HEK293 (cell line): ENCODE results near the gene CRYBA2.

Experiments used
- CTCF ChIA-PET: fragments of 350-600 bp; formaldehyde crosslinking; extraction: SDS; loops from one replicate; lab custom pipeline; 2021; ENCODE audit warnings: antibody characterized with exemption; lab: Yijun Ruan, JAX
- POLR2A ChIA-PET: fragments of 300-600 bp; formaldehyde crosslinking; extraction: SDS; loops from one replicate; lab custom pipeline; 2020; ENCODE audit warnings: antibody characterized with exemption, inconsistent platforms; lab: Yijun Ruan, JAX
- H3K27ac ChIP-seq: fragments of 200-500 bp; sonication (Bioruptor generic); 2 replicates; pipeline ENCODE4 v1.5.1; 2014; ENCODE audit warnings: low read depth, low read length, control low read depth, inconsistent platforms; ENCODE audit errors: extremely low read depth
- H3K36me3 ChIP-seq, 2 experiments: fragments of 200-500 bp in 1 of 2; sonication (Bioruptor generic) in 1 of 2; 1 replicate in 1 of 2; 2 replicates in 1 of 2; pipeline ENCODE4 v1.5.1; 2014 to 2017; ENCODE audit warnings: inconsistent platforms in 2 of 2, low read length in 2 of 2; ENCODE audit not compliant: control insufficient read depth in 2 of 2, insufficient read depth in 1 of 2
- H3K4me1 ChIP-seq: fragments of 200-500 bp; sonication (Bioruptor generic); 2 replicates; pipeline ENCODE4 v1.5.1; 2014; ENCODE audit warnings: mild to moderate bottlenecking, low read length, inconsistent platforms; ENCODE audit not compliant: control insufficient read depth, insufficient read depth
- H3K4me3 ChIP-seq: 2 replicates; pipeline ENCODE4 v1.5.1; 2011; ENCODE audit warnings: low read depth, mild to moderate bottlenecking, control low read depth, low read length, moderate library complexity
- H3K9me3 ChIP-seq: fragments of 200-500 bp; sonication (Bioruptor generic); 2 replicates; pipeline ENCODE4 v1.5.1; 2014; ENCODE audit warnings: low read depth, low read length, inconsistent platforms; ENCODE audit not compliant: control insufficient read depth, insufficient read depth
- HOXC10 ChIP-seq: sonication (generic); formaldehyde crosslinking; IDR thresholded peaks from 2 replicates; pipeline ENCODE4 v1.8.1; 2023; ENCODE audit warnings: mild to moderate bottlenecking, missing genetic modification reagents
- HOXD13 ChIP-seq: sonication (generic); formaldehyde crosslinking; IDR thresholded peaks from 2 replicates; pipeline ENCODE4 v1.8.0; 2022; ENCODE audit warnings: missing genetic modification reagents, borderline replicate concordance
- KLF1 ChIP-seq: fragments of 450-650 bp; formaldehyde crosslinking; IDR thresholded peaks from 2 replicates; pipeline ENCODE4 v1.5.1; 2016; ENCODE audit warnings: missing biosample characterization, missing genetic modification characterization
- KLF8 ChIP-seq: fragments of 450-650 bp; formaldehyde crosslinking; IDR thresholded peaks from 2 replicates; pipeline ENCODE4 v1.5.1; 2016; ENCODE audit warnings: missing biosample characterization, missing genetic modification characterization
- SP3 ChIP-seq: fragments of 450-650 bp; formaldehyde crosslinking; IDR thresholded peaks from 2 replicates; pipeline ENCODE4 v1.5.1; 2016; ENCODE audit warnings: missing biosample characterization, missing genetic modification characterization
- ZNF112 ChIP-seq: fragments of 450-650 bp; formaldehyde crosslinking; IDR thresholded peaks from 2 replicates; pipeline ENCODE4 v1.5.0; 2017; ENCODE audit warnings: missing biosample characterization, missing genetic modification characterization
- ZNF274 ChIP-seq, 2 experiments: fragments of 200-500 bp in 1 of 2; fragments of 450-650 bp in 1 of 2; sonication (Bioruptor generic) in 1 of 2; formaldehyde crosslinking in 1 of 2; IDR thresholded peaks; 2 replicates each; pipeline versions ENCODE4 v1.5.1 to v1.6.1; 2014 to 2016; ENCODE audit warnings: borderline replicate concordance in 1 of 2, inconsistent platforms in 1 of 2, low read length in 1 of 2, missing biosample characterization in 1 of 2, missing genetic modification characterization in 1 of 2
- ZNF391 ChIP-seq: fragments of 450-650 bp; formaldehyde crosslinking; IDR thresholded peaks from 2 replicates; pipeline ENCODE4 v1.5.1; 2016; ENCODE audit warnings: low read depth, missing biosample characterization, missing genetic modification characterization, borderline replicate concordance
- ZNF404 ChIP-seq: fragments of 450-650 bp; formaldehyde crosslinking; IDR thresholded peaks from 2 replicates; pipeline ENCODE4 v1.5.1; 2017; ENCODE audit warnings: missing biosample characterization, missing genetic modification characterization
- ZNF416 ChIP-seq: fragments of 450-650 bp; formaldehyde crosslinking; IDR thresholded peaks from 2 replicates; pipeline ENCODE4 v1.5.1; 2016; ENCODE audit warnings: missing biosample characterization, missing genetic modification characterization
- ZNF48 ChIP-seq: fragments of 450-650 bp; formaldehyde crosslinking; IDR thresholded peaks from 2 replicates; pipeline ENCODE4 v1.5.1; 2016; ENCODE audit warnings: missing biosample characterization, missing genetic modification characterization
- ZNF510 ChIP-seq: fragments of 450-650 bp; formaldehyde crosslinking; IDR thresholded peaks from 2 replicates; pipeline ENCODE4 v1.5.1; 2018; ENCODE audit warnings: mild to moderate bottlenecking, missing genetic modification characterization, missing biosample characterization; ENCODE audit not compliant: insufficient replicate concordance
- ZNF521 ChIP-seq: fragments of 450-650 bp; formaldehyde crosslinking; IDR thresholded peaks from 2 replicates; pipeline ENCODE4 v1.5.1; 2017; ENCODE audit warnings: missing biosample characterization, mild to moderate bottlenecking, missing genetic modification characterization
- ZNF626 ChIP-seq: fragments of 450-650 bp; sonication (Bioruptor Pico); formaldehyde crosslinking; IDR thresholded peaks from 2 replicates; pipeline ENCODE4 v1.5.1; 2018; ENCODE audit warnings: missing biosample characterization, missing genetic modification characterization, inconsistent platforms
- ZNF76 ChIP-seq: fragments of 450-650 bp; formaldehyde crosslinking; IDR thresholded peaks from 2 replicates; pipeline ENCODE4; 2016; ENCODE audit warnings: low read depth, missing biosample characterization, missing genetic modification characterization, borderline replicate concordance
- ZNF830 ChIP-seq: fragments of 450-650 bp; IDR thresholded peaks from 2 replicates; pipeline ENCODE4 v1.5.0; 2018; ENCODE audit warnings: missing biosample characterization, missing genetic modification characterization, low read depth, mild to moderate bottlenecking, moderate library complexity
- TF ChIP-seq, protein P1 (sequence below): fragments of 450-650 bp; formaldehyde crosslinking; IDR thresholded peaks from 2 replicates; pipeline ENCODE4 v1.5.1; 2016; ENCODE audit warnings: missing biosample characterization, missing genetic modification characterization, borderline replicate concordance
- TF ChIP-seq, protein P2 (sequence below): fragments of 450-650 bp; formaldehyde crosslinking; IDR thresholded peaks from 2 replicates; pipeline ENCODE4 v1.5.1; 2016; ENCODE audit warnings: missing biosample characterization, missing genetic modification characterization

Gene CRYBA2

DNA sequence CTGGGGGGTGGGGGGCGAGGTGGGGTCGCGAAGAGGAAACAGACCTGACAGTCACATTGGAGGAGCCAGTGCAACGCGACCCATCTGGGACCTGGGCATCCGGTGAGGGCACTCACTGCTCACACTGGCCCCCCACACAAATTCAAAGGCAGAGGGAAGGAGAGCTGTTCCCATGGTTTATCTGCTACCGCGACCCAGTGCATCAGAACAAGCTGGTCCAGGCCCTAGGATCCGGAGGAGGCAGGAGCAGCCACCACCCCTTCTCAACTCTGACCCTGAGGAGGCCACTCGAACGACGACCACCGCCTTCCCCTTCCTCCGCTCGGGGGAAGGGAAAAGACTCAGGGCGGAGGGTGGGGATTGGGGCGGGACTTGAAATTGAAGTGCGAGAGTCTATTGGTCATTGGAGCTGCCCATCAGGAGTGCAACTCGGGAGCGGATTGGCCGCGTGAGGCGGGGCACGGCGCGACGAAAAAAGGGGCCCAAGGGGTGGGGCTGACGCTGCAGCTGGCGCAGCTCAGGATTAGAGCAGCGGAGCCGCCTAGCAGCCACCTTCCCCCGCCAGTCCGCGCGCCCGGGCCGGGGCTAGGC, 34.0 kb downstream of the CRYBA2 start, which contains the start of gene CDK5R2 (continued):
- TF ChIP-seq ZNF626 (tag by site-specific recombination) (no peak), HOXD13 (CRISPR knock-in tag) (no peak), KLF1 (tag by site-specific recombination) (0 out of 2 replicates have a peak, but pooled peaks have one; percentile 9)
- TF ChIP-seq, all 188 proteins: peak for 14

DNA sequence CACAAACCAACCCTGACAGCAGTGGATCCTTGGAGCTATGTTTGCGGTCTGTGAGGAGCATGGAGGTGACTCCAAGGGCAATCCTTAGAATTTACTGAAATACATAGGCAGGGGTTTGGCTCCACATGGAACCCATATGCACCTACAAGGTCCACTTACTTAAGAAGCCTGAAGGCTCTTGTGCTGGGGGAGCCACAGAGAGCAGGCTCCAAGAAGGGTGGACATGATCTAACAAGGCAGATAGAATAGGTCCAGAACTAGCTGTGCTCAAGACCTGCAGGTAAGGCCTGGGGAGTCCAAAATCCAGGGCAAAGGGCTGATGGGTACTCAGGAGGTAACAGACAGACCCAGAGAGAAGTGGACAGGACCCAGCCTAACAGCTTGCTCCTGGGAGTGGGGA, 34.9 kb downstream of the CRYBA2 start:
- CTCF ChIA-PET: interaction anchor here (0.6 to 1.5 kb wide), 6 partner anchors 18 to 455 kb away, joined by 3 to 12 read pairs (median 3); partner anchors contain the start of gene CFAP65

DNA sequence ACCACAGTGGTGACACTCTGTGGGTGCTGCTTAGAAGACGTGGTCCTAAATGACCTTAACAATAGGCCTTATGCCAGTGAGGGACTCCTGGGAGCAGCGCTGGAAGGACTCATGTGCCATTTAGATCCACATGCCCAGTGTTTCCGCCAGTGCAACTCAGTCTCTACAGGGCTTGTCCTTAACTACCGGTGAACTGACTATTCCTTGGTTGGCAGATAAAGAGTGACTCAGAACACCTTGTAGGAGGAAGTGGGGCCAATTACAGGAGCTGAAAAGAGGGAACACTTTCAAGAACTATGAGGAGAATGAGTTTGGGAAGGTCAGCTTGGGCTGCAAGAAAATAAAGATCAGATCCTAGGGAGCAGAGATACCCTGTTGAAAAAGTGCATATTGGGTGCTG, 35.6 kb downstream of the CRYBA2 start:
- Histone ChIP-seq H3K4me3 (no peak overlapping the region), H3K36me3 (no peaks in the 10 kb centered on the region), H3K4me1 (peaks cover 9% of the 10 kb centered on the region), H3K27ac (no peak overlapping the region), H3K9me3 (no peaks in the 10 kb centered on the region)
- ChIA-PET CTCF (interaction anchor here (0.6 to 1.5 kb wide), 5 partner anchors 22 to 411 kb away, joined by 3 to 5 read pairs (median 3); no protein-coding TSS in a partner anchor), POLR2A (no interaction called here)
- TF ChIP-seq ZNF274 (IDR thresholded peaks at IDR 0.05; ENCODE audit: low read length): no peak
- no peak for TF ChIP-seq ZNF274 (tag by site-specific recombination; IDR thresholded peaks at IDR 0.05; ENCODE audit: borderline replicate concordance)
- TF ChIP-seq, protein P1, sequence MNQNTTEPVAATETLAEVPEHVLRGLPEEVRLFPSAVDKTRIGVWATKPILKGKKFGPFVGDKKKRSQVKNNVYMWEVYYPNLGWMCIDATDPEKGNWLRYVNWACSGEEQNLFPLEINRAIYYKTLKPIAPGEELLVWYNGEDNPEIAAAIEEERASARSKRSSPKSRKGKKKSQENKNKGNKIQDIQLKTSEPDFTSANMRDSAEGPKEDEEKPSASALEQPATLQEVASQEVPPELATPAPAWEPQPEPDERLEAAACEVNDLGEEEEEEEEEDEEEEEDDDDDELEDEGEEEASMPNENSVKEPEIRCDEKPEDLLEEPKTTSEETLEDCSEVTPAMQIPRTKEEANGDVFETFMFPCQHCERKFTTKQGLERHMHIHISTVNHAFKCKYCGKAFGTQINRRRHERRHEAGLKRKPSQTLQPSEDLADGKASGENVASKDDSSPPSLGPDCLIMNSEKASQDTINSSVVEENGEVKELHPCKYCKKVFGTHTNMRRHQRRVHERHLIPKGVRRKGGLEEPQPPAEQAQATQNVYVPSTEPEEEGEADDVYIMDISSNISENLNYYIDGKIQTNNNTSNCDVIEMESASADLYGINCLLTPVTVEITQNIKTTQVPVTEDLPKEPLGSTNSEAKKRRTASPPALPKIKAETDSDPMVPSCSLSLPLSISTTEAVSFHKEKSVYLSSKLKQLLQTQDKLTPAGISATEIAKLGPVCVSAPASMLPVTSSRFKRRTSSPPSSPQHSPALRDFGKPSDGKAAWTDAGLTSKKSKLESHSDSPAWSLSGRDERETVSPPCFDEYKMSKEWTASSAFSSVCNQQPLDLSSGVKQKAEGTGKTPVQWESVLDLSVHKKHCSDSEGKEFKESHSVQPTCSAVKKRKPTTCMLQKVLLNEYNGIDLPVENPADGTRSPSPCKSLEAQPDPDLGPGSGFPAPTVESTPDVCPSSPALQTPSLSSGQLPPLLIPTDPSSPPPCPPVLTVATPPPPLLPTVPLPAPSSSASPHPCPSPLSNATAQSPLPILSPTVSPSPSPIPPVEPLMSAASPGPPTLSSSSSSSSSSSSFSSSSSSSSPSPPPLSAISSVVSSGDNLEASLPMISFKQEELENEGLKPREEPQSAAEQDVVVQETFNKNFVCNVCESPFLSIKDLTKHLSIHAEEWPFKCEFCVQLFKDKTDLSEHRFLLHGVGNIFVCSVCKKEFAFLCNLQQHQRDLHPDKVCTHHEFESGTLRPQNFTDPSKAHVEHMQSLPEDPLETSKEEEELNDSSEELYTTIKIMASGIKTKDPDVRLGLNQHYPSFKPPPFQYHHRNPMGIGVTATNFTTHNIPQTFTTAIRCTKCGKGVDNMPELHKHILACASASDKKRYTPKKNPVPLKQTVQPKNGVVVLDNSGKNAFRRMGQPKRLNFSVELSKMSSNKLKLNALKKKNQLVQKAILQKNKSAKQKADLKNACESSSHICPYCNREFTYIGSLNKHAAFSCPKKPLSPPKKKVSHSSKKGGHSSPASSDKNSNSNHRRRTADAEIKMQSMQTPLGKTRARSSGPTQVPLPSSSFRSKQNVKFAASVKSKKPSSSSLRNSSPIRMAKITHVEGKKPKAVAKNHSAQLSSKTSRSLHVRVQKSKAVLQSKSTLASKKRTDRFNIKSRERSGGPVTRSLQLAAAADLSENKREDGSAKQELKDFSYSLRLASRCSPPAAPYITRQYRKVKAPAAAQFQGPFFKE (tag by site-specific recombination): no peak
- TF ChIP-seq ZNF416 (tag by site-specific recombination): no peak
- TF ChIP-seq KLF8 (tag by site-specific recombination): no peak
- TF ChIP-seq ZNF521: no peak
- no peak for TF ChIP-seq ZNF830 (tag by site-specific recombination)
- no peak for TF ChIP-seq ZNF510 (tag by site-specific recombination)
- TF ChIP-seq ZNF391 (tag by site-specific recombination): no peak
- no peak for TF ChIP-seq ZNF404
- TF ChIP-seq HOXC10: no peak
- TF ChIP-seq ZNF48 (tag by site-specific recombination): no peak
- TF ChIP-seq ZNF112: no peak
- TF ChIP-seq ZNF76: no peak
- TF ChIP-seq, protein P2, sequence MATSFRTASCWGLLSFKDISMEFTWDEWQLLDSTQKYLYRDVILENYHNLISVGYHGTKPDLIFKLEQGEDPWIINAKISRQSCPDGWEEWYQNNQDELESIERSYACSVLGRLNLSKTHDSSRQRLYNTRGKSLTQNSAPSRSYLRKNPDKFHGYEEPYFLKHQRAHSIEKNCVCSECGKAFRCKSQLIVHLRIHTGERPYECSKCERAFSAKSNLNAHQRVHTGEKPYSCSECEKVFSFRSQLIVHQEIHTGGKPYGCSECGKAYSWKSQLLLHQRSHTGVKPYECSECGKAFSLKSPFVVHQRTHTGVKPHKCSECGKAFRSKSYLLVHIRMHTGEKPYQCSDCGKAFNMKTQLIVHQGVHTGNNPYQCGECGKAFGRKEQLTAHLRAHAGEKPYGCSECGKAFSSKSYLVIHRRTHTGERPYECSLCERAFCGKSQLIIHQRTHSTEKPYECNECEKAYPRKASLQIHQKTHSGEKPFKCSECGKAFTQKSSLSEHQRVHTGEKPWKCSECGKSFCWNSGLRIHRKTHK (tag by site-specific recombination): no peak

More for the DNA sequence above, 34.9 kb downstream of the CRYBA2 start:
- peaks cover 9% of the 10 kb centered on the region for H3K4me1 ChIP-seq
- H3K36me3 ChIP-seq: no peaks in the 10 kb centered on the region
- TF ChIP-seq SP3 (tag by site-specific recombination): no peak
- H3K27ac ChIP-seq: no peak overlapping the region
- no peak overlapping the region for H3K4me3 ChIP-seq
- H3K9me3 ChIP-seq: no peaks in the 10 kb centered on the region
- POLR2A ChIA-PET: no interaction called here
